ENCODE results near the gene PKLR.
A peak's percentile ranks its signal among the peaks of the same experiment; 100 is the strongest.

Gene PKLR

GRCh38 chr1:155282488-155283091 is 18.6 kb downstream of the PKLR start:
- no peak for DNase-seq

GRCh38 chr1:155279268-155279667 is 22.0 kb downstream of the PKLR start:
- DNase-seq, result no peak

- DNase-seq, result no peak
Measured at GRCh38 chr1:155278689-155279160, 22.5 kb downstream of the PKLR start.

- DNase-seq, result peak; percentile 73
Measured at GRCh38 chr1:155277902-155278688, 23.1 kb downstream of the PKLR start.

- peak; percentile 99 for DNase-seq
Measured at GRCh38 chr1:155277070-155277901, 24.0 kb downstream of the PKLR start, which contains the start of gene HCN3. TSS of gene HCN3 (plus strand) at chr1:155277463. CDS start at chr1:155277591, 128 bp downstream.

- peak; percentile 98 for DNase-seq
Measured at GRCh38 chr1:155273343-155274245, 27.6 kb downstream of the PKLR start, which contains the start of gene CLK2. TSS of gene CLK2 (minus strand) at chr1:155273504. CDS start at chr1:155270977, 2,527 bp downstream.

- DNase-seq, result peak; percentile 71
Measured at GRCh38 chr1:155272466-155273342, 28.5 kb downstream of the PKLR start.

GRCh38 chr1:155269381-155269780 is 31.9 kb downstream of the PKLR start:
- DNase-seq, result no peak

- DNase-seq, result no peak
Measured at GRCh38 chr1:155268630-155269029, 32.6 kb downstream of the PKLR start.

GRCh38 chr1:155267373-155267772 is 33.9 kb downstream of the PKLR start:
- DNase-seq, result no peak

GRCh38 chr1:155266553-155266952 is 34.7 kb downstream of the PKLR start:
- DNase-seq, result no peak

GRCh38 chr1:155263067-155263466 is 38.2 kb downstream of the PKLR start:
- DNase-seq, result no peak

- DNase-seq, result peak; percentile 98
Measured at GRCh38 chr1:155261852-155262673, 39.2 kb downstream of the PKLR start, which contains the start of gene SCAMP3. TSS of gene SCAMP3 (minus strand) at chr1:155262360. CDS start at chr1:155262151, 209 bp downstream.

- DNase-seq, result no peak
Measured at GRCh38 chr1:155261493-155261851, 39.8 kb downstream of the PKLR start.

- DNase-seq, result no peak
Measured at GRCh38 chr1:155260276-155260675, 41.0 kb downstream of the PKLR start.

- DNase-seq, result no peak
Measured at GRCh38 chr1:155256058-155256852, 45.0 kb downstream of the PKLR start.

GRCh38 chr1:155255243-155256007 is 45.8 kb downstream of the PKLR start, which contains the start of gene ENTREP3:
TSS of gene ENTREP3 (minus strand) at chr1:155255483. CDS start at chr1:155254877, 606 bp downstream.
- DNase-seq, result peak; percentile 78

- DNase-seq, result peak; percentile 63
Measured at GRCh38 chr1:155254714-155255242, 46.5 kb downstream of the PKLR start.

Measured in NCI-H1092 (cell line).